H1 (cell line): ENCODE results near the gene PCDHB14. TPM values are rescaled to one million over a fixed set of nuclear protein-coding genes. Genes with fewer than 3 reads are reported as not detected.
A peak's percentile ranks its signal among the peaks of the same experiment; 100 is the strongest.
"Not testable (repeated sequence)": the region's sequence is repeated elsewhere in the genome, so short reads cannot be mapped to it uniquely, and the experiment has no call there.

Source experiments
- CTCF ChIA-PET: fragments of 300-600 bp; sonication (Branson Sonifier 250); formaldehyde crosslinking; loops from one replicate; lab custom pipeline; 2021; ENCODE audit not compliant: partially characterized antibody; lab: Charles Lee
- POLR2A ChIA-PET: fragments of 300-600 bp; sonication (Branson Sonifier 250); formaldehyde crosslinking; loops from one replicate; lab custom pipeline; 2021; ENCODE audit warnings: inconsistent platforms; ENCODE audit not compliant: partially characterized antibody; lab: Charles Lee
- DNase-seq, 2 experiments: peaks; one replicate each; pipeline versions ENCODE4 v3.0.0 to v3.0.0-alpha.2; 2010 to 2022; ENCODE audit warnings: low spot score in 2 of 2, low read depth in 1 of 2, mixed read lengths in 1 of 2
- FAIRE-seq: peaks from 2 replicates; lab custom pipeline; 2011; peaks lifted over from hg19 to GRCh38; lab: Jason Lieb, UNC
- H2AFZ ChIP-seq: 2 replicates; pipeline ENCODE4 v1.8.1; 2012; ENCODE audit warnings: low read length, inconsistent platforms
- H2AK5ac ChIP-seq: 2 replicates; pipeline ENCODE4 v1.6.1; 2013; ENCODE audit warnings: low read depth, low read length
- H2BK120ac ChIP-seq: replicated peaks from 2 replicates; pipeline ENCODE3; 2013; ENCODE audit warnings: low read depth, low read length, inconsistent platforms
- H2BK12ac ChIP-seq: 2 replicates; pipeline ENCODE4 v1.6.1; 2013; ENCODE audit warnings: low read depth, low read length
- H2BK15ac ChIP-seq: 2 replicates; pipeline ENCODE4 v1.6.1; 2013; ENCODE audit warnings: low read length
- H2BK20ac ChIP-seq: 2 replicates; pipeline ENCODE4 v1.6.1; 2013; ENCODE audit warnings: low read length
- H2BK5ac ChIP-seq: 2 replicates; pipeline ENCODE4 v1.6.1; 2013; ENCODE audit warnings: low read depth, low read length
- H3K14ac ChIP-seq: 2 replicates; pipeline ENCODE4 v1.6.1; 2013; ENCODE audit warnings: inconsistent platforms; ENCODE audit not compliant: insufficient read length
- H3K18ac ChIP-seq: 2 replicates; pipeline ENCODE4 v1.6.1; 2013; ENCODE audit warnings: low read length; ENCODE audit errors: extremely low read depth
- H3K23ac ChIP-seq: 2 replicates; pipeline ENCODE4 v1.6.1; 2013; ENCODE audit warnings: inconsistent platforms; ENCODE audit not compliant: insufficient read length
- H3K23me2 ChIP-seq: 2 replicates; pipeline ENCODE4 v1.6.1; 2013; ENCODE audit warnings: low read depth, low read length
- H3K27ac ChIP-seq: 2 replicates; pipeline ENCODE4 v1.6.1; 2011; ENCODE audit warnings: low read depth, low read length, inconsistent platforms
- H3K27me3 ChIP-seq, 4 experiments: replicated peaks in 1 of 4; 1 replicate in 1 of 4; 2 replicates in 3 of 4; pipeline versions ENCODE4 v1.6.1 to v1.8.1; 2011 to 2013; ENCODE audit warnings: low read length in 3 of 4, mild to moderate bottlenecking in 3 of 4, inconsistent platforms in 2 of 4, mixed read lengths in 2 of 4, moderate library complexity in 1 of 4; ENCODE audit not compliant: control insufficient read depth in 3 of 4, insufficient read depth in 3 of 4; ENCODE audit errors: extremely low read depth in 1 of 4
- H3K36me3 ChIP-seq, 4 experiments: 2 replicates each; pipeline versions ENCODE4 v1.6.1 to v1.8.1; 2011 to 2013; ENCODE audit warnings: mild to moderate bottlenecking in 4 of 4, low read length in 3 of 4, moderate library complexity in 2 of 4, control low read depth in 1 of 4, inconsistent platforms in 1 of 4; ENCODE audit not compliant: insufficient read depth in 4 of 4, control insufficient read depth in 2 of 4
- H3K4ac ChIP-seq: replicated peaks from 2 replicates; pipeline ENCODE3; 2013; ENCODE audit warnings: low read length, low read depth, mixed read lengths, inconsistent platforms; ENCODE audit not compliant: insufficient read length
- H3K4me1 ChIP-seq, 4 experiments: replicated peaks in 1 of 4; 1 replicate in 1 of 4; 2 replicates in 3 of 4; pipeline versions ENCODE4 v1.6.1 to v1.8.1; 2011 to 2013; ENCODE audit warnings: low read length in 3 of 4, inconsistent platforms in 2 of 4, mixed read lengths in 1 of 4; ENCODE audit not compliant: insufficient read depth in 4 of 4, control insufficient read depth in 3 of 4
- H3K4me2 ChIP-seq, 2 experiments: 2 replicates each; pipeline versions ENCODE4 v1.6.1 to v1.8.1; 2011 to 2013; ENCODE audit warnings: low read depth in 2 of 2, low read length in 2 of 2, control low read depth in 1 of 2, inconsistent platforms in 1 of 2, mild to moderate bottlenecking in 1 of 2; ENCODE audit not compliant: insufficient read depth in 1 of 2
- H3K4me3 ChIP-seq, 4 experiments: fragments of 200-600, 300-600 bp in 1 of 4; sonication (generic), shearing (Covaris generic), sonication (Bioruptor Twin) in 1 of 4; 2 replicates each; pipeline versions ENCODE4 v1.5.1 to v1.8.1; 2011 to 2016; ENCODE audit warnings: low read length in 4 of 4, low read depth in 3 of 4, control low read depth in 2 of 4, inconsistent platforms in 2 of 4, mild to moderate bottlenecking in 2 of 4, mixed read lengths in 1 of 4, moderate library complexity in 1 of 4; ENCODE audit not compliant: insufficient read depth in 2 of 4; ENCODE audit errors: extremely low read depth in 1 of 4
- H3K56ac ChIP-seq: replicated peaks from 2 replicates; pipeline ENCODE3; 2013; ENCODE audit warnings: low read depth, mild to moderate bottlenecking, mixed read lengths, low read length, inconsistent platforms; ENCODE audit not compliant: insufficient read length
- H3K79me1 ChIP-seq: 2 replicates; pipeline ENCODE4 v1.6.1; 2013; ENCODE audit warnings: low read depth, low read length, control low read depth
- H3K79me2 ChIP-seq, 2 experiments: 2 replicates each; pipeline versions ENCODE4 v1.6.1 to v1.8.1; 2012 to 2013; ENCODE audit warnings: low read length in 2 of 2, mild to moderate bottlenecking in 2 of 2, inconsistent platforms in 1 of 2; ENCODE audit not compliant: insufficient read depth in 2 of 2, control insufficient read depth in 1 of 2
- H3K9ac ChIP-seq, 4 experiments: replicated peaks in 1 of 4; 1 replicate in 1 of 4; 2 replicates in 3 of 4; pipeline versions ENCODE4 v1.6.1 to v1.8.1; 2011 to 2013; ENCODE audit warnings: low read depth in 3 of 4, low read length in 3 of 4, control low read depth in 2 of 4, mild to moderate bottlenecking in 2 of 4, moderate library complexity in 2 of 4, inconsistent platforms in 1 of 4; ENCODE audit errors: extremely low read depth in 1 of 4
- H3K9me3 ChIP-seq, 2 experiments: 2 replicates each; pipeline versions ENCODE4 v1.6.1 to v1.8.1; 2012 to 2013; ENCODE audit warnings: mild to moderate bottlenecking in 2 of 2, moderate library complexity in 2 of 2, control low read depth in 1 of 2, inconsistent platforms in 1 of 2, low read depth in 1 of 2, low read length in 1 of 2, mixed read lengths in 1 of 2; ENCODE audit not compliant: insufficient read depth in 2 of 2
- H4K20me1 ChIP-seq, 2 experiments: replicated peaks in 1 of 2; 2 replicates each; pipeline versions ENCODE3 to v1.8.1; 2011 to 2013; ENCODE audit warnings: inconsistent platforms in 2 of 2, low read length in 2 of 2, mild to moderate bottlenecking in 1 of 2; ENCODE audit not compliant: insufficient read depth in 2 of 2, control insufficient read depth in 1 of 2
- H4K5ac ChIP-seq: 2 replicates; pipeline ENCODE4 v1.6.1; 2013; ENCODE audit warnings: low read length, low read depth, mixed read lengths, inconsistent platforms; ENCODE audit not compliant: insufficient read length
- H4K8ac ChIP-seq: 2 replicates; pipeline ENCODE4 v1.8.0; 2013; ENCODE audit warnings: mild to moderate bottlenecking, moderate library complexity, low read length, inconsistent platforms; ENCODE audit not compliant: insufficient read depth; ENCODE audit errors: extremely low read depth
- H4K91ac ChIP-seq: replicated peaks from 2 replicates; pipeline ENCODE3; 2013; ENCODE audit warnings: low read length, mixed read lengths, inconsistent platforms; ENCODE audit not compliant: insufficient read length
- CTBP2 ChIP-seq: IDR thresholded peaks from 2 replicates; pipeline ENCODE4 v1.7.0; 2011; ENCODE audit warnings: borderline replicate concordance, mild to moderate bottlenecking, moderate library complexity, mixed read lengths, low read length; ENCODE audit not compliant: insufficient read depth, insufficient read length
- RXRA ChIP-seq: IDR thresholded peaks from 2 replicates; pipeline ENCODE4 v1.6.1; 2011; ENCODE audit warnings: low read depth, mild to moderate bottlenecking, low read length, moderate library complexity; ENCODE audit not compliant: insufficient read depth
- TBP ChIP-seq: IDR thresholded peaks from 2 replicates; pipeline ENCODE4 v1.6.1; 2011; ENCODE audit warnings: low read depth, low read length, improper control_type of control experiment
- TCF12 ChIP-seq: IDR thresholded peaks from 2 replicates; pipeline ENCODE4 v1.6.1; 2011; ENCODE audit warnings: low read depth, mild to moderate bottlenecking, low read length
- USF2 ChIP-seq: IDR thresholded peaks from 2 replicates; pipeline ENCODE4 v1.6.1; 2011; ENCODE audit warnings: low read length, improper control_type of control experiment
- WGBS, 2 experiments: shearing (Covaris generic) in 1 of 2; methylation state at CpG; one replicate each; pipeline versions ENCODE4 v1.1.6 to v1.1.7; 2013 to 2015; ENCODE audit warnings: low lambda C conversion rate in 2 of 2, mixed read lengths in 2 of 2, inconsistent platforms in 1 of 2, low coverage in 1 of 2, missing lambda C conversion rate in 1 of 2; ENCODE audit not compliant: insufficient replicate concordance in 2 of 2, insufficient coverage in 1 of 2, insufficient read length in 1 of 2; ENCODE audit errors: extremely low coverage in 1 of 2, missing lambda C conversion rate in 1 of 2; 5-methylcytosine and 5-hydroxymethylcytosine counted together
- polyA plus RNA-seq, 7 experiments: library from polyadenylated mRNA; depleted of rRNA in 3 of 7; stranded (reverse) in 5 of 7; unstranded in 2 of 7; fragments of >200 nt in 5 of 7; fragments of 200-250 nt in 2 of 7; gene quantifications; 1 replicate in 5 of 7; 2 replicates in 1 of 7; 4 replicates in 1 of 7; pipeline versions ENCODE4 v1.2.1 to v1.2.3, GENCODE V29; 2011 to 2013; ENCODE audit warnings: missing spikeins in 2 of 7, mixed read lengths in 2 of 7
- total RNA-seq: library from RNA; stranded (reverse); fragmentation: NEBNext Ultra II Directional; extraction: Animal tissue kit (Norgen Biotek cat#: 25700); gene quantifications from 2 replicates; pipeline ENCODE4 v1.2.1, GENCODE V29; 2021
- TF ChIP-seq, protein P1 (sequence below): IDR thresholded peaks from 2 replicates; pipeline ENCODE4 v1.6.1; 2012; ENCODE audit warnings: inconsistent platforms
- TF ChIP-seq, protein P2 (sequence below): IDR thresholded peaks from 2 replicates; pipeline ENCODE4 v1.6.1; 2012; ENCODE audit warnings: inconsistent platforms

The PCDHB14 gene
- total and polyA plus RNA-seq, 2 of the 8 experiments (the other 6 are each of a cell fraction or from before 2014, with no cell fraction given): 2.7 TPM

DNA sequence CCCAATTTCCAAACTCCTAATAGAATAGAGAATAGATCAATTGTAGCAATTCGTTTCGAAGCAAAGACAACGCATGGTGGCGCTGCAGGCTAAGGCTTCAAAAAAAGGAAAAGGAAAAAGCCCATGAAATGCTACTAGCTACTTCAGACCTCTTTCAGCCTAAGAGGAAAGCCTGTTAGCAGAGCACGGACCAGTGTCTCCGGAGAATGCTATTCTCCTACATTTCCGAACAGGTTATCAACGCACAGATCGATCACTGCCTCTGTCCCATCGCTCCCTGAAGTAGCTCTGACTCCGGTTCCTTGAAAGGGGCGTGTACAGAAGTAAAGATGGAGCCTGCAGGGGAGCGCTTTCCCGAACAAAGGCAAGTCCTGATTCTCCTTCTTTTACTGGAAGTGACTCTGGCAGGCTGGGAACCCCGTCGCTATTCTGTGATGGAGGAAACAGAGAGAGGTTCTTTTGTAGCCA lies 22.1 kb downstream of the PCDHB14 start, which contains the start of gene PCDHB15 (continued):
- TF ChIP-seq RXRA (no peak), TBP (peak; percentile 39; the same call in 1 of the 2 replicates), TCF12 (no peak), USF2 (no peak), CTBP2 (no peak)
- TF ChIP-seq, protein P1, sequence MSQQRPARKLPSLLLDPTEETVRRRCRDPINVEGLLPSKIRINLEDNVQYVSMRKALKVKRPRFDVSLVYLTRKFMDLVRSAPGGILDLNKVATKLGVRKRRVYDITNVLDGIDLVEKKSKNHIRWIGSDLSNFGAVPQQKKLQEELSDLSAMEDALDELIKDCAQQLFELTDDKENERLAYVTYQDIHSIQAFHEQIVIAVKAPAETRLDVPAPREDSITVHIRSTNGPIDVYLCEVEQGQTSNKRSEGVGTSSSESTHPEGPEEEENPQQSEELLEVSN: no peak
- TF ChIP-seq, protein P2, sequence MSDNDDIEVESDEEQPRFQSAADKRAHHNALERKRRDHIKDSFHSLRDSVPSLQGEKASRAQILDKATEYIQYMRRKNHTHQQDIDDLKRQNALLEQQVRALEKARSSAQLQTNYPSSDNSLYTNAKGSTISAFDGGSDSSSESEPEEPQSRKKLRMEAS: no peak

GRCh38 chr5:141246971-141247370 lies 23.8 kb downstream of the PCDHB14 start:
- H3K27ac ChIP-seq, H3K56ac ChIP-seq, H2BK20ac ChIP-seq, H3K4me2 ChIP-seq, H3K79me2 ChIP-seq, H4K5ac ChIP-seq, H3K4ac ChIP-seq, H4K8ac ChIP-seq, H2AFZ ChIP-seq, H2BK12ac ChIP-seq, H3K79me1 ChIP-seq, H3K27me3 ChIP-seq, H3K9ac ChIP-seq, H2BK5ac ChIP-seq, H3K14ac ChIP-seq, H2AK5ac ChIP-seq, H4K20me1 ChIP-seq, H2BK120ac ChIP-seq, DNase-seq, FAIRE-seq, H4K91ac ChIP-seq, H3K23ac ChIP-seq, H3K23me2 ChIP-seq, H3K4me1 ChIP-seq, H2BK15ac ChIP-seq, H3K4me3 ChIP-seq, H3K18ac ChIP-seq: not testable (repeated sequence)
- ChIA-PET CTCF (interaction anchor here (2.1 to 5.2 kb wide), 8 partner anchors 14 to 317 kb away, joined by 8 to 81 read pairs (median 27); partner anchors contain the start of genes PCDHB11, PCDHB14 and PCDHGB1), POLR2A (interaction anchor here (1.2 kb wide), 1 partner anchor 26 kb away, joined by 3 read pairs; no protein-coding TSS in a partner anchor)
- Histone ChIP-seq H3K9me3 (peaks cover 24 to 52% of the 10 kb centered on the region in 2 experiments), H3K36me3 (peaks cover 0 to 25% (median 4%) of the 10 kb centered on the region in 4 experiments; a peak in 3 of 8 replicates)
- 92% methylated on average over 25 of the region's 42 CpGs; no CpG with 5 or more reads in 1 of the 2 experiments for WGBS, 2 experiments
